Thyroid gland (tissue), 4 donors: ENCODE measurements around the gene ERGIC3. TPM values are rescaled to one million over a fixed set of nuclear protein-coding genes. Genes with fewer than 3 reads are reported as not detected.

ENCODE experiments used
- DNase-seq, 2 donors: peaks; one replicate each; pipeline ENCODE4 v3.0.0-alpha.2; 2019
- H3K27ac ChIP-seq, 3 donors: fragments of 200-600 bp; sonication (generic); 1 replicate in 2 of 3; 2 replicates in 1 of 3; pipeline ENCODE4 v1.5.1; 2016 to 2019; ENCODE audit warnings: mild to moderate bottlenecking in 1 of 3, moderate library complexity in 1 of 3
- H3K27me3 ChIP-seq: fragments of 200-600 bp; sonication (generic); one replicate; pipeline ENCODE4 v1.5.1; 2019
- H3K36me3 ChIP-seq, 2 donors: fragments of 200-600 bp; sonication (generic); one replicate each; pipeline ENCODE4 v1.5.1; 2016 to 2019
- H3K4me1 ChIP-seq, 2 donors: fragments of 200-600 bp; sonication (generic); one replicate each; pipeline ENCODE4 v1.5.1; 2017 to 2019
- H3K4me3 ChIP-seq, 3 donors: fragments of 200-600 bp; sonication (generic); replicated peaks in 1 of 3; 1 replicate in 2 of 3; 2 replicates in 1 of 3; pipeline ENCODE4 v1.5.1; 2016; ENCODE audit warnings: mild to moderate bottlenecking in 1 of 3
- H3K9me3 ChIP-seq: fragments of 200-600 bp; sonication (generic); one replicate; pipeline ENCODE4 v1.5.1; 2017
- POLR2A ChIP-seq, 2 donors: fragments of 450-650 bp; IDR thresholded peaks; one replicate each; pipeline ENCODE4 v1.6.1; 2017; ENCODE audit warnings: antibody characterized with exemption in 2 of 2, mild to moderate bottlenecking in 2 of 2, moderate library complexity in 1 of 2
- WGBS, 2 donors: methylation state at CpG; one replicate each; pipeline ENCODE4 v1.1.5; 2017; 5-methylcytosine and 5-hydroxymethylcytosine counted together
- intact Hi-C: fragments of 100-400 bp; cut with DNase I; formaldehyde crosslinking; loops from one replicate; pipeline ENCODE4 v1.15.1; 2023
- total RNA-seq, 4 donors: library from RNA; depleted of rRNA; stranded (reverse); fragments of >200 nt; gene quantifications; one replicate each; pipeline ENCODE4 v1.2.3, GENCODE V29; 2016
- TF ChIP-seq, protein P1 (sequence below), 6 experiments: fragments of 200-600 bp in 3 of 6; fragments of 450-650 bp in 3 of 6; sonication (generic) in 3 of 6; IDR thresholded peaks; one replicate each; pipeline ENCODE4 v1.5.1; 2016 to 2019; ENCODE audit warnings: antibody characterized with exemption in 6 of 6, mild to moderate bottlenecking in 2 of 6, inconsistent platforms in 1 of 6, moderate library complexity in 1 of 6

ERGIC3 gene
- total RNA-seq, 4 donors from 2014 or later, result 194 to 419 (median 250) TPM

DNA sequence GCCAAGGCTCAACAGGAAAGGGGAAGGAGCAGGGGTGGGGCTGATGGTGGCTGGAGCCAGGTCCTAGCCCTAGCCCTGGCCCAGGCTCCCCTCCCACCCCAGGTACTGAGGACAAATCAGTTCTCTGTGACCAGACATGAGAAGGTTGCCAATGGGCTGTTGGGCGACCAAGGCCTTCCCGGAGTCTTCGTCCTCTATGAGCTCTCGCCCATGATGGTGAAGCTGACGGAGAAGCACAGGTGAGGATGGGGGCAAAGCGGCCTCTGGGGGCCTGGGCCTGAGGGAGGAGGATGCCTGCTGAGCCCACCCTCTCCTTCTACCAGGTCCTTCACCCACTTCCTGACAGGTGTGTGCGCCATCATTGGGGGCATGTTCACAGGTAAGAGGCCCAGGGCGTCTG lies 15.0 kb downstream of the ERGIC3 start:
- no peak for DNase-seq
- H3K9me3 ChIP-seq, result no peaks in the 10 kb centered on the region
- no peaks in the 10 kb centered on the region for H3K27me3 ChIP-seq
- no peak overlapping the region for H3K4me3 ChIP-seq
- no peak for TF ChIP-seq POLR2A (IDR thresholded peaks at IDR 0.05)
- TF ChIP-seq, protein P1, sequence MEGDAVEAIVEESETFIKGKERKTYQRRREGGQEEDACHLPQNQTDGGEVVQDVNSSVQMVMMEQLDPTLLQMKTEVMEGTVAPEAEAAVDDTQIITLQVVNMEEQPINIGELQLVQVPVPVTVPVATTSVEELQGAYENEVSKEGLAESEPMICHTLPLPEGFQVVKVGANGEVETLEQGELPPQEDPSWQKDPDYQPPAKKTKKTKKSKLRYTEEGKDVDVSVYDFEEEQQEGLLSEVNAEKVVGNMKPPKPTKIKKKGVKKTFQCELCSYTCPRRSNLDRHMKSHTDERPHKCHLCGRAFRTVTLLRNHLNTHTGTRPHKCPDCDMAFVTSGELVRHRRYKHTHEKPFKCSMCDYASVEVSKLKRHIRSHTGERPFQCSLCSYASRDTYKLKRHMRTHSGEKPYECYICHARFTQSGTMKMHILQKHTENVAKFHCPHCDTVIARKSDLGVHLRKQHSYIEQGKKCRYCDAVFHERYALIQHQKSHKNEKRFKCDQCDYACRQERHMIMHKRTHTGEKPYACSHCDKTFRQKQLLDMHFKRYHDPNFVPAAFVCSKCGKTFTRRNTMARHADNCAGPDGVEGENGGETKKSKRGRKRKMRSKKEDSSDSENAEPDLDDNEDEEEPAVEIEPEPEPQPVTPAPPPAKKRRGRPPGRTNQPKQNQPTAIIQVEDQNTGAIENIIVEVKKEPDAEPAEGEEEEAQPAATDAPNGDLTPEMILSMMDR (IDR thresholded peaks at IDR 0.05), result no peak
- H3K27ac ChIP-seq, result no peak overlapping the region
- intact Hi-C loops, result no loop called here
- peaks cover 0 to 4% of the 10 kb centered on the region in 2 donors for H3K4me1 ChIP-seq
- WGBS, 2 donors, result 91 to 94% methylated on average over 3 to 8 of the region's 8 CpGs
- peaks cover 22 to 39% of the 10 kb centered on the region in 2 donors for H3K36me3 ChIP-seq

DNA sequence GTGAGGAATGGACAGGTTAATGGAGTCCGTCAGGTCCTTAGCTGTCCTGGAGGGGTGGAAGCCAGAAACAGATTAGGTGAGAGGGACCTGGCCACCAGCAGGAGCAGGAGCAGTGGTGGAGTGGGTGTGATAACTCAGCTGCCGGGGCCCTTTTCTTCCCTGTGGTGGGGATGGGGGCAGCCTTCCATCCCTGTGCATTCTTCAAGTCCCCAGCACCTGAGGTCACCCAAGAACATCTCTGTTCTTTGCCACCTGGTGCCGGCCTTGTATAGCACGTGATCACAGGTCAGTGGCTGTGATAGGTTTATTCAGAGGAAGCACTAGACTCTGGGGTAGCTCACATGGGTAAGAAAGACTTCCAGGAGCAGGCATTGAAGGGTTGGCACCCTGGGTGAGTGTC lies 16.6 kb downstream of the ERGIC3 start:
- intact Hi-C loops, result no loop called here
- no peak overlapping the region for H3K4me3 ChIP-seq
- peaks cover 0 to 4% of the 10 kb centered on the region in 2 donors for H3K4me1 ChIP-seq
- no peaks in the 10 kb centered on the region for H3K27me3 ChIP-seq
- TF ChIP-seq, protein P1 (IDR thresholded peaks at IDR 0.05), result no peak
- TF ChIP-seq POLR2A (IDR thresholded peaks at IDR 0.05), result no peak
- peaks cover 21 to 33% of the 10 kb centered on the region in 2 donors for H3K36me3 ChIP-seq
- 92 to 94% methylated on average over 3 to 4 of the region's 4 CpGs for WGBS, 2 donors
- no peaks in the 10 kb centered on the region for H3K9me3 ChIP-seq
- no peak for DNase-seq
- H3K27ac ChIP-seq, result no peak overlapping the region

DNA sequence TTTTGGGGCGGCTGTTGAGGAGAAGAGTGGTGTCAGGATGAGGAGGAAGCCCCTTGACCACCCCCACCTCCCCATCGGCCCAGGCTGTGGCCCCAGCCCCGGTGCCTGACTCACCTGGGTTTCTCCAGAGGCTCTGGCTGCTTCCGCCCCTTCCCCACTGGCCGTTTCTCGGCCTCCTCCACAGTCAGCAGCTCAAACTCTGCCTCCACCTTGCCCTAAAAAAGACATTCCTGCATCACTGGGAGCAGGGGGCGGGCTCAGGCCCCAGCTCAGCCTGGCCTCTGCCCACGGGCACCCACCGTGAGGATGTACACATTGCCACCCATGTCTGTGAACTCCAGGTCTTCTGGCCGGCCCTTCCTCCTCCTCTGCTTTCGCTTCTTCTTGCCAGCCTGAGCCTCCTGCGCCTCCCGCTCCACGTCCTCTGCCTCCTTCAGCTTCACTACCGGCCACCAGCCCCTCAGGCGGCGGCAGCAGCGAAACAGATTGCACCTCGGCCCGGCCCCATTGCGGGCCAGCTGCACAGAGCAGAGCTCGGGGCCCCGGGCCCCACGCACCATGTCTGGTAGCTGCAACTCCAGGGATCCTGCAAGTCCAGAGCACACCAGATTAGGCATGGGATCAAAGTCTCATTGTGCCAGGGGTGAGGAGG lies 17.3 kb downstream of the ERGIC3 start:
- H3K36me3 ChIP-seq, result peaks cover 13 to 26% of the 10 kb centered on the region in 2 donors
- no peaks in the 10 kb centered on the region for H3K27me3 ChIP-seq
- DNase-seq, result no peak
- WGBS, 2 donors, result 92 to 93% methylated on average over 20 to 23 of the region's 24 CpGs
- peaks cover 0 to 4% of the 10 kb centered on the region in 2 donors for H3K4me1 ChIP-seq
- H3K27ac ChIP-seq, result no peak overlapping the region
- TF ChIP-seq, protein P1 (IDR thresholded peaks at IDR 0.05), result no peak
- TF ChIP-seq POLR2A (IDR thresholded peaks at IDR 0.05), result no peak
- intact Hi-C loops, result no loop called here
- no peaks in the 10 kb centered on the region for H3K9me3 ChIP-seq
- H3K4me3 ChIP-seq, result no peak overlapping the region

DNA sequence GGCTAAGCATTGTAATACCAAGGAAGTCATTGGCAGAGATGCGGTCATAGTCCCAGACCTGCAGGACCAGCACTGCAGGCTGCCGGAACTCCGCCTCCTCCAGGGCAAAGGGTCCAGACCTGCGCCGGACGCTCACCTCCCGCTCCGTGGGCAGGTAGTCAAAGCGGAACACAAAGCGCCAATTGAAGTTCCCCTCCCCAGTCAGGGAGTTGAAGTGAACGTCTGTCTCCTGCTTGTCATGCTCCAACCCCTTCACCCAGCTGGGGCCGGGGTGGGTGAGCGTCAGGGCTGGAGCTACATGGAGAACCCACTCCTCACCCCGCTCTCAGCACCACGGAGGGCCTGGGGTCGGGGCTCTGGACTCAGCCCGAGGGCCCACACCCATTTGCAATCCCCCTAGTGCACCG lies 18.2 kb downstream of the ERGIC3 start:
- DNase-seq, result no peak
- H3K9me3 ChIP-seq, result no peaks in the 10 kb centered on the region
- no peaks in the 10 kb centered on the region for H3K27me3 ChIP-seq
- peaks cover 0 to 4% of the 10 kb centered on the region in 2 donors for H3K4me1 ChIP-seq
- H3K27ac ChIP-seq, result no peak overlapping the region
- no peak for TF ChIP-seq POLR2A (IDR thresholded peaks at IDR 0.05)
- TF ChIP-seq, protein P1 (IDR thresholded peaks at IDR 0.05), result no peak
- 63 to 84% methylated on average over 16 to 18 of the region's 18 CpGs for WGBS, 2 donors
- peaks cover 11 to 17% of the 10 kb centered on the region in 2 donors for H3K36me3 ChIP-seq
- intact Hi-C loops, result no loop called here
- no peak overlapping the region for H3K4me3 ChIP-seq

DNA sequence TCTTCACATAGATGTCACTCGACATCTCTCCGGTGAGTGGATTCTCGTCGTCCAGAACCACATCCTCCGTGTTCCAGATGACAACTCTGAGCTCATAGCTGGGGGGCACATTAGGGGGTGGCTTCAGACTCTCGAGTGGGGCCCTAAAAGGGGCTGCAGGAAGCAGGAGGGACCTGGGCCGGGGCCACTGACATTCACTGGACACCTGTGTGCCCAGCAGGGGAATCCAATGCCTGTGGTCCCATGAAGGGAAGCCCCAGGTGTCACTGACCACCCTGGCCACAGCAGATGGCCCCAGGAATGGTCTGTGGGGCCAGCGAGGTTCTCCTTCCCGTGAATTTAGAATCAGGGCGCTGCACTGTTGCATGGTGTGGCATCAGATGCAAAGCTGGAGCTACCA lies 18.7 kb downstream of the ERGIC3 start:
- 69 to 73% methylated on average over 9 to 10 of the region's 10 CpGs for WGBS, 2 donors
- no peak for DNase-seq
- TF ChIP-seq, protein P1 (IDR thresholded peaks at IDR 0.05), result no peak
- TF ChIP-seq POLR2A (IDR thresholded peaks at IDR 0.05), result no peak
- no peak overlapping the region for H3K27ac ChIP-seq
- no peaks in the 10 kb centered on the region for H3K9me3 ChIP-seq
- no peaks in the 10 kb centered on the region for H3K27me3 ChIP-seq
- peaks cover 11 to 17% of the 10 kb centered on the region in 2 donors for H3K36me3 ChIP-seq
- peaks cover 0 to 4% of the 10 kb centered on the region in 2 donors for H3K4me1 ChIP-seq
- intact Hi-C loops, result no loop called here
- no peak overlapping the region for H3K4me3 ChIP-seq
